Endothelial cell (in vitro differentiated cells): Measurements from ENCODE around the gene MYH9. TPM values are rescaled to one million over a fixed set of nuclear protein-coding genes. Genes with fewer than 3 reads are reported as not detected.
"Not testable (repeated sequence)": the region's sequence is repeated elsewhere in the genome, so short reads cannot be mapped to it uniquely, and the experiment has no call there.

ENCODE experiments used
- DNase-seq: peaks from one replicate; pipeline ENCODE4 v3.0.0; 2021; ENCODE audit warnings: low spot score
- H3K27ac Mint-ChIP-seq: one replicate; pipeline ENCODE4 v1.8.0; 2021; ENCODE audit warnings: mixed read lengths, inconsistent platforms; ENCODE audit not compliant: unreplicated experiment
- H3K27me3 Mint-ChIP-seq: one replicate; pipeline ENCODE4 v1.8.0; 2021; ENCODE audit warnings: mild to moderate bottlenecking, moderate library complexity, mixed read lengths, inconsistent platforms; ENCODE audit not compliant: unreplicated experiment
- H3K36me3 Mint-ChIP-seq: one replicate; pipeline ENCODE4 v1.8.0; 2021; ENCODE audit warnings: mild to moderate bottlenecking, low read depth, mixed read lengths, inconsistent platforms; ENCODE audit not compliant: unreplicated experiment
- H3K4me1 Mint-ChIP-seq: one replicate; pipeline ENCODE4 v1.8.0; 2021; ENCODE audit warnings: mild to moderate bottlenecking, mixed read lengths, inconsistent platforms; ENCODE audit not compliant: unreplicated experiment
- H3K4me3 Mint-ChIP-seq: one replicate; pipeline ENCODE4 v1.8.0; 2021; ENCODE audit warnings: mild to moderate bottlenecking, mixed read lengths, inconsistent platforms; ENCODE audit not compliant: unreplicated experiment
- H3K9me3 Mint-ChIP-seq: one replicate; pipeline ENCODE4 v1.8.0; 2021; ENCODE audit warnings: mixed read lengths, inconsistent platforms; ENCODE audit not compliant: unreplicated experiment
- CTCF ChIP-seq: fragments of 200-600 bp; sonication (generic); IDR thresholded peaks from one replicate; pipeline ENCODE4 v1.5.0; 2021; ENCODE audit warnings: antibody characterized with exemption; ENCODE audit not compliant: unreplicated experiment
- total RNA-seq: library from RNA; stranded (reverse); fragmentation: NEBNext Ultra II Directional; extraction: Animal tissue kit (Norgen Biotek cat#: 25700); gene quantifications from one replicate; pipeline ENCODE4 v1.2.1, GENCODE V29; 2021; ENCODE audit not compliant: unreplicated experiment

MYH9 gene
- total RNA-seq, 1 donor from 2014 or later: 931 TPM

- no peak overlapping the region for H3K27ac Mint-ChIP-seq
- H3K27me3 Mint-ChIP-seq: peaks cover 2% of the 10 kb centered on the region
- peaks cover 6% of the 10 kb centered on the region for H3K36me3 Mint-ChIP-seq
- H3K4me1 Mint-ChIP-seq: peaks cover 8% of the 10 kb centered on the region
- no peaks in the 10 kb centered on the region for H3K9me3 Mint-ChIP-seq
- no peak for DNase-seq
- TF ChIP-seq CTCF: no peak
- no peak overlapping the region for H3K4me3 Mint-ChIP-seq
These were observed 119.8 kb downstream of the MYH9 start for GRCh38 chr22:36267896-36268485.

DNA sequence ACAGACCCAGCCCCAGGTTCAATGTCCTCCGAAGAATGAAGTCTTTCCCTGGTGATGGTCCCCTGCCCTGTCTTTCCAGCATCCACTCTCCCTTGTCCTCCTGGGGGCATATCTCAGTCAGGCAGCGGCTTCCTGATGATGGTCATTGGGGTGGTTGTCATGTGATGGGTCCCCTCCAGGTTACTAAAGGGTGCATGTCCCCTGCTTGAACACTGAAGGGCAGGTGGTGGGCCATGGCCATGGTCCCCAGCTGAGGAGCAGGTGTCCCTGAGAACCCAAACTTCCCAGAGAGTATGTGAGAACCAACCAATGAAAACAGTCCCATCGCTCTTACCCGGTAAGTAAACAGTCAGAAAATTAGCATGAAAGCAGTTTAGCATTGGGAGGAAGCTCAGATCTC, 120.7 kb downstream of the MYH9 start:
- DNase-seq: no peak
- peaks cover 5% of the 10 kb centered on the region for H3K27me3 Mint-ChIP-seq
- peaks cover 8% of the 10 kb centered on the region for H3K4me1 Mint-ChIP-seq
- no peak overlapping the region for H3K4me3 Mint-ChIP-seq
- H3K9me3 Mint-ChIP-seq: no peaks in the 10 kb centered on the region
- no peak for TF ChIP-seq CTCF
- peaks cover 6% of the 10 kb centered on the region for H3K36me3 Mint-ChIP-seq
- H3K27ac Mint-ChIP-seq: no peak overlapping the region

DNA sequence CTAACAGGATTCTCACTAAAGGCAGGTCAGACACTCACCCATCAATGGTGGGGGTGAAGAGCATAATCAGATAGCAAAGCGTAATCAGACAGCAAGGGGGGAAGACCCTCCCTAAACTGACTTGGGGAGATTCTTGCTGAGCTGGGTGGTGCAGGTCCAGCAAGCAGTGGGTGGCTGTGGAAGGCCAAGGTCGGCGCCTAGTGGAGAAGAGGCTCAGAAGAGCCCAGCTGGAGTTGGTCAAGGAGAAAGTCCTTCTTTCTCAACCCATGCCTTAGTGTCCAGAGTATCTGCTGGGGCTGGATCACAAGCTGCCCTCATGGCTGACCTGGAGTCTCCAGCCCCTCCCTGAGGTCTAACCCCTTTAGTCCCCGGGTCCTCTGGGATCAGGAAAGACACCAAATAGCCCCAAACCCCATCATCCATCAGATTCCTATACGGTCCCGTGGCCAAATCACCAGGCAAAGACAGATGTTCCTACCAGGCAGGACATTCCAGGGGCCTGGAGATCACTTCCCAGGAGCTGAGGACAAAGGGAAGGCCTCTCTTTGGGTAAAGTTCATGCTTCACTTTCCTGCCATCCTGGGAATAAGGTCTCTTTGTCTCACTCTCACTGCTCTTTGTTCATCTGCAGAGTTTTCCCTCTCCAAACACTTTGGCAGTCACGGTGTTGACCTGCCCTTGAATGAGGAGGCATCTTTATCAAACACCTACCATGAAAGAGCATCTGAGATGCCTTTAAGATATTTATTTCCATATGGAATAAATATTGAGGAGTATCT, 123.7 kb downstream of the MYH9 start:
- H3K9me3 Mint-ChIP-seq, DNase-seq, H3K4me3 Mint-ChIP-seq, H3K36me3 Mint-ChIP-seq, H3K27me3 Mint-ChIP-seq, H3K27ac Mint-ChIP-seq: not testable (repeated sequence)
- peaks cover 37% of the 10 kb centered on the region for H3K4me1 Mint-ChIP-seq

DNA sequence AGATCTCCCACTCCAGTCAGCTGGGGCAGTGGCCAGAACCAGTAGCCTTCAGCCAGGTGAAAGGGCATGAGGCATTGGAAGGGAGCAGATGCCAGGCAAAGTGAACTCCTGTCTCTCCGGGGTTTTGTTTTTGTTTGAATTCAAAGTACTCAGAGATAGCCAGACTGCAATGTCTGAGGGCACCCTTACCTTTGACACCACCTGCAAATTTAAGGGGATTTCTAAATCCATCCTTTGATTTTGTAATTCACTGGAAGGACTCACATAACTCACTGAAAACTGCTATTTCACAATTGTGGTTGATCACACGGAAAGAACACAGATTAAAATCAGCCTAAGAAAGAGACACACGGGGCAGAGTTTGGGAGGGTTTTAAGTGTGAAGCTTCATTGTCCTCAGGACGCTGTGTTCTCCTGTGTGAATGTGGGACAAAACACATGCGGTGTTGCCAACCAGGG, 124.5 kb downstream of the MYH9 start:
- H3K27me3 Mint-ChIP-seq, H3K27ac Mint-ChIP-seq, H3K36me3 Mint-ChIP-seq, H3K9me3 Mint-ChIP-seq, H3K4me3 Mint-ChIP-seq, DNase-seq: not testable (repeated sequence)
- peaks cover 45% of the 10 kb centered on the region for H3K4me1 Mint-ChIP-seq

GRCh38 chr22:36262307-36262706, 125.5 kb downstream of the MYH9 start:
- H3K36me3 Mint-ChIP-seq, H3K27ac Mint-ChIP-seq, H3K27me3 Mint-ChIP-seq, H3K9me3 Mint-ChIP-seq, DNase-seq, H3K4me3 Mint-ChIP-seq: not testable (repeated sequence)
- peaks cover 52% of the 10 kb centered on the region for H3K4me1 Mint-ChIP-seq

DNA sequence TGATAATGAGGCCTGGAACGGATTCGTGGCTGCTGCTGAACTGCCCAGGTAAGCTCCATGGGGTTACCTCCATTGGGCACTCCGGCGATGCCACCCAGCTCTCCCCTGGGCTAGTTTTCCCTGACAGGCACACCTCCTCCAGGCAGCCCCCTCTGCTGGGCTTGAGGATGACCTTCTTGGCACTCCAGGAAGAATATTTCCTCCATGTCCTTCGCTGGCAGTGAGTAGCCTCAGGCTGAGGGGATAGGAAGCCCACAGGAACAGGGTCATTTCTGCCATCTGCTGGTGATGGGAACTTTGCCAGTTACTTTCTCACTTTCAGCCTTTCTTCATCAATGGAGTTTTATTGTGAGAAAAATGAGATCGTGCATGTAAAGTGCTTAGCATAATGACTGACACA, 126.1 kb downstream of the MYH9 start:
- not testable (repeated sequence) for H3K9me3 Mint-ChIP-seq, DNase-seq, H3K27me3 Mint-ChIP-seq, H3K4me3 Mint-ChIP-seq, H3K36me3 Mint-ChIP-seq
- peak overlapping the region; percentile 45 for H3K27ac Mint-ChIP-seq
- peaks cover 58% of the 10 kb centered on the region for H3K4me1 Mint-ChIP-seq
